Mononuclear cell (primary cell): ENCODE results near the gene TEX29. TPM values are rescaled to one million over a fixed set of nuclear protein-coding genes. Genes with fewer than 3 reads are reported as not detected.

Source experiments
- H3K27me3 ChIP-seq: 2 replicates; pipeline ENCODE4 v1.6.0; 2011; ENCODE audit warnings: low read length, control low read depth; ENCODE audit not compliant: insufficient read depth
- H3K4me1 ChIP-seq: 2 replicates; pipeline ENCODE4 v1.5.1; 2011; ENCODE audit warnings: mild to moderate bottlenecking, low read length, control low read depth; ENCODE audit not compliant: insufficient read depth
- H3K4me3 ChIP-seq: 2 replicates; pipeline ENCODE4 v1.5.1; 2011; ENCODE audit warnings: mild to moderate bottlenecking, low read length, moderate library complexity
- H3K9me3 ChIP-seq: 2 replicates; pipeline ENCODE4 v1.5.1; 2011; ENCODE audit warnings: low read depth, mild to moderate bottlenecking, control low read depth, low read length
- total RNA-seq: library from RNA; depleted of rRNA; stranded (reverse); fragments of >200 nt; gene quantifications from one replicate; pipeline ENCODE4 v1.2.3, GENCODE V29; 2012

Gene TEX29
- total RNA-seq, 1 donor, result 0.21 TPM

DNA sequence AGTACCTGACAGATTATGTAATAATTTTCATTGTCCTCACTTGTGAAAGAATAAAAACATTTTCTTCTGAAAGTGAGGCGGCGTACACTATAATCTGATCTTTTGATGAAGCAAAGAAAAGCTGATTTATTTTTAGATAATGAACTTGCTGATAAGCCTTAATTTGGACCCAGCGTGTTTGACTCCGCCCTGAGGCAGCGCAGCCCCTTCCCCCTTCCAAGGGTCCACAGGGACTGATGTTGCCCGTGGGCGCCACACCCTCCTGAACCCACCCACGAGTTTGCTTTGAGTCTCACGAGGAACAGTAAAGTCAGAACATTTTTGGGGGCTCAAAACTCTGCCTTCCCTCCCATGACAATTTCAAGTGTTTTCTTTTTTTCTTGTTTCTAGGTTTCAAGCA is 40.0 kb downstream of the TEX29 start:
- Histone ChIP-seq H3K4me1 (no peaks in the 10 kb centered on the region), H3K9me3 (no peaks in the 10 kb centered on the region), H3K27me3 (no peaks in the 10 kb centered on the region), H3K4me3 (no peak overlapping the region)

- Histone ChIP-seq H3K9me3 (no peaks in the 10 kb centered on the region), H3K27me3 (no peaks in the 10 kb centered on the region), H3K4me3 (no peak overlapping the region), H3K4me1 (no peaks in the 10 kb centered on the region)
Observed at GRCh38 chr13:111361046-111361872, 40.8 kb downstream of the TEX29 start.

DNA sequence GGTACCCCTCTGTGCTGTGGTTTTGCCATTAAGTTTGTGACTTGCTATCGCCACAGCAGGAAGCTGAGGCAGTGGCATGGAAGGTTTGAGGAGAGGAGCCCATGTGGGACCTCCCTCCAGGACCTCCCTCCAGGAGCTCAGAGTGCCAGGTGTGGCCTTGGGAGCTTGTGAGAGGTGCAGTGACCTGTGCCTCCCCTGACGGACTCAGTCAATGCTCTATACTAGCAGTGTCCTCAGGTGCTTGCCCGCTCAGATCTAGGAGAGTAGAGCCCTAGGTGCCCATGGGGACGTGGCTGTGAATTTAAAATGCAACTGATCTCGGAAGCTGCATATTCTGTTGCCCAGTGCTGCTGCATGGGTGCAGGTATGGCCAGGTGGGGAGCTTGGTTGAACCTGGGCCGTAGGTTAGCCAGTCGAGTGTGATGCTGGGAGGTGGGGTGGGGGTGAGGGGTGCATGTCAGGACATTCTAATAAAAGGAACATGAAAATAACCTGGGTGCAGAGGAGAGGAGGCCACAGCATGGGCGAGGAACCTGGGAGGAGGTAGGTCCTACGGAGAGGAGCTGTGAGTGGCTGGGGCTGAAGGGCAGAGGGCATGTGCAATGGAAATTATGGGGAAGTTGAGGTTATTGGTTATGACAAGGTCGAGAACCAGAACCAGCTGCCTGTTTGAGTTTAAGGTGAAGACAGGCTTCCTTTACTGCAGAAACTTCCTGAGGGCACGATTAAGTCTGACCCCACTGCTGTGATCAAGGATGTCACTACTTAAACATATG is 41.6 kb downstream of the TEX29 start:
- no peaks in the 10 kb centered on the region for H3K9me3 ChIP-seq
- H3K27me3 ChIP-seq, result no peaks in the 10 kb centered on the region
- H3K4me1 ChIP-seq, result no peaks in the 10 kb centered on the region
- H3K4me3 ChIP-seq, result no peak overlapping the region

- no peak overlapping the region for H3K4me3 ChIP-seq
- no peaks in the 10 kb centered on the region for H3K27me3 ChIP-seq
- no peaks in the 10 kb centered on the region for H3K9me3 ChIP-seq
- H3K4me1 ChIP-seq, result no peaks in the 10 kb centered on the region
Observed at GRCh38 chr13:111363121-111363520, 42.7 kb downstream of the TEX29 start.

- no peaks in the 10 kb centered on the region for H3K27me3 ChIP-seq
- H3K4me1 ChIP-seq, result no peaks in the 10 kb centered on the region
- no peak overlapping the region for H3K4me3 ChIP-seq
- H3K9me3 ChIP-seq, result no peaks in the 10 kb centered on the region
Observed at GRCh38 chr13:111363591-111363990, 43.1 kb downstream of the TEX29 start.

DNA sequence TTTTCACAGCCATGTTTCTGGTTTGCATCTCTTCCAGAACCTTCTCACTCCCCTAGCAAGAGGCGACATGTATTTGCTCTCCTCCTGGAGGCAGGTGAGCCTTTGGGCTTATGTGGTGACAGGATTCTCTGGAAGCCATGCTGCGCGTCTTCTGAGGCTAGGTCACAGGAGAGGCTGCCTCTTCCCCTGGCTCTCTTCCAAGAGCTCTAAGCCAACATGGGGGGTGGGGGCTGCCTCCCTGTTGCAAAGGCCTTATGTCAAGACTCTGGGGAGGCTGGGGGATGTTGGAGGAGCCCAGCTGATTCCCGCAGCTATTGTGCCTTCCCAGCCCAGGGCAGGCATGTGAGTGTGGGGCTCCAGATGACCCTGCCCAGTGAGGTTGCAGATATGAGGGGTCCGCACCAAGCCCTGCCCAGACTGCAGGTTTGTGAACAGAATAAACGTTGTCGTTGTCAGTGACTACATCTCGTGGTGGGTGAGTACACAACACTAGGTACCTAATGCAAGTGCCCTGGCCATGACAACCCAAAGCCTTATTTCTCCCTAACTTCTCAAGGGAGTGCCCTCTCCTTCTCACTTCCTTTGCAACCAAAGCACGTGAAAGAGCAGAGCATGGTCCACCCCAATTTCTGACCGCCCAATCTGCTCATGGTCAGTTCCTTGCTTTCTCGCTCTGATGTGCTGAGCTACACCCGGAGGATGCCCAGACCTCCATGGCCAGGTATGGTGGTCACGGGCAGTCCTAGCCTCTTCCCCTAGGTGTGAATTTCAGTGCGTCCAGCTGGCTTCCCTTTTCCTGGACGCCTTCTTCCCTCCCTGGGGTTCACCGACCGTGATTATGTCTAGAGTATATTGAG is 44.9 kb downstream of the TEX29 start:
- H3K27me3 ChIP-seq, result no peaks in the 10 kb centered on the region
- no peak overlapping the region for H3K4me3 ChIP-seq
- H3K4me1 ChIP-seq, result no peaks in the 10 kb centered on the region
- no peaks in the 10 kb centered on the region for H3K9me3 ChIP-seq

DNA sequence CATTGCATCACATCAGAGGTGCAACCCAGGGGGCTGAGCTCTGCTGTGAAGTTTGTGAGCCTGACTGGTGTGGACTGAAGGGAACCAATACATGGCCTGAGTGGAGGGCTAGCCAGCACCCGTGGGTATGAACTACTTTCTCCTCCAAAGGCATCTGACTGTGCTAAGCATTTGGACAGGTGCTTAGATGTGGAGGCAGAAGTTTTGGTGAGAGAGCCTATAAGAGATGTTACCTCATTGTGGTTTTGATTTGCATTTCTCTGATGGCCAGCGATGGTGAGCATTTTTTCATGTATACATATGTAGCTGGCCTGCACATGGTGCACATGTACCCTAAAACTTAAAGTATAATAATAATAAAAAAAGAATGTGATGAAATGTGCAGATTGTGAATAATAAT is 46.9 kb downstream of the TEX29 start:
- Histone ChIP-seq H3K4me1 (no peaks in the 10 kb centered on the region), H3K9me3 (no peaks in the 10 kb centered on the region), H3K27me3 (no peaks in the 10 kb centered on the region), H3K4me3 (no peak overlapping the region)

GRCh38 chr13:111368091-111368490 is 47.6 kb downstream of the TEX29 start:
- no peaks in the 10 kb centered on the region for H3K4me1 ChIP-seq
- H3K27me3 ChIP-seq, result no peaks in the 10 kb centered on the region
- H3K4me3 ChIP-seq, result no peak overlapping the region
- no peaks in the 10 kb centered on the region for H3K9me3 ChIP-seq

DNA sequence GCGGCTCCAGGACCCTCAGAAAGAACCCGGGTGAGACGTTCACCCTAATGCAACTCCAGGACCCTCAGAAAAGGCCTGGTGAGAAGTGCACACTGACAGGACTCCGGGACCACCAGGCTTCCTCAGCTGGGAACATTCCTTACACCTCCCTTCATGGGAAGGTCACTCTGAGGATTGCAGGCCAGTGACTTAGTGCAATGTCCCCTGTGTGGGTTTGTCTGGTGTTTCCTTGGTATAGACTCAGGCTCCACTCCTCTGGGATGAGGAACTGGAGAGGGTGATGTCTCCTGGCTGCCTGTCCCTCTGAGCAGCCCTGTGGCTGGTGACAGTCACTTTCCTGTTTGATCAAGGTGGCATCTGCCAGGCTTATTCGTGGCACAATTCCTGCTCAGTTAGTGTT is 49.7 kb downstream of the TEX29 start:
- H3K4me1 ChIP-seq, result no peaks in the 10 kb centered on the region
- H3K27me3 ChIP-seq, result no peaks in the 10 kb centered on the region
- no peaks in the 10 kb centered on the region for H3K9me3 ChIP-seq
- no peak overlapping the region for H3K4me3 ChIP-seq

GRCh38 chr13:111370570-111371535 is 50.4 kb downstream of the TEX29 start:
- Histone ChIP-seq H3K27me3 (no peaks in the 10 kb centered on the region), H3K4me1 (no peaks in the 10 kb centered on the region), H3K9me3 (no peaks in the 10 kb centered on the region), H3K4me3 (no peak overlapping the region)

- Histone ChIP-seq H3K4me1 (no peaks in the 10 kb centered on the region), H3K4me3 (no peak overlapping the region), H3K27me3 (no peaks in the 10 kb centered on the region), H3K9me3 (no peaks in the 10 kb centered on the region)
Observed at GRCh38 chr13:111371720-111372119, 51.3 kb downstream of the TEX29 start.

GRCh38 chr13:111372651-111373425 is 52.4 kb downstream of the TEX29 start:
- H3K4me3 ChIP-seq, result no peak overlapping the region
- no peaks in the 10 kb centered on the region for H3K4me1 ChIP-seq
- H3K27me3 ChIP-seq, result no peaks in the 10 kb centered on the region
- H3K9me3 ChIP-seq, result no peaks in the 10 kb centered on the region

GRCh38 chr13:111373486-111373885 is 53.0 kb downstream of the TEX29 start:
- H3K4me3 ChIP-seq, result no peak overlapping the region
- no peaks in the 10 kb centered on the region for H3K4me1 ChIP-seq
- no peaks in the 10 kb centered on the region for H3K27me3 ChIP-seq
- no peaks in the 10 kb centered on the region for H3K9me3 ChIP-seq
